K562 (cell line): ENCODE results near the gene UQCRH. TPM values are rescaled to one million over a fixed set of nuclear protein-coding genes. Genes with fewer than 3 reads are reported as not detected.

Experiments used
- CSDE1 ChIP-seq, 2 experiments: fragments of 450-650 bp; IDR thresholded peaks; 2 replicates each; pipeline ENCODE4 v1.6.1; 2016; ENCODE audit warnings: mild to moderate bottlenecking in 1 of 2
- HINFP ChIP-seq: fragments of 450-650 bp; conservative IDR thresholded peaks from 2 replicates; pipeline ENCODE4 v1.6.1; 2016; ENCODE audit warnings: missing genetic modification characterization, low read depth, mild to moderate bottlenecking, control low read depth, missing compliant biosample characterization
- HNRNPLL ChIP-seq: fragments of 200-400 bp; formaldehyde crosslinking; IDR thresholded peaks from 2 replicates; pipeline ENCODE4 v1.6.1; 2017; ENCODE audit warnings: low read length, low read depth, mild to moderate bottlenecking; ENCODE audit not compliant: poor library complexity, severe bottlenecking
- MCM2 ChIP-seq: fragments of 450-650 bp; IDR thresholded peaks from 2 replicates; pipeline ENCODE4 v1.6.1; 2017; ENCODE audit warnings: low read depth, mild to moderate bottlenecking
- MEIS2 ChIP-seq: fragments of 450-650 bp; IDR thresholded peaks from 2 replicates; pipeline ENCODE4 v1.6.1; 2014; ENCODE audit warnings: mild to moderate bottlenecking; ENCODE audit not compliant: partially characterized antibody
- NBN ChIP-seq: fragments of 450-650 bp; IDR thresholded peaks from 2 replicates; pipeline ENCODE4 v1.6.1; 2016; ENCODE audit warnings: low read depth, mild to moderate bottlenecking
- NR2C1 ChIP-seq, 2 experiments: fragments of 450-650 bp; IDR thresholded peaks; 2 replicates each; pipeline ENCODE4 v1.6.1; 2017; ENCODE audit warnings: mild to moderate bottlenecking in 2 of 2, antibody characterized with exemption in 1 of 2, inconsistent platforms in 1 of 2, missing compliant biosample characterization in 1 of 2, missing genetic modification characterization in 1 of 2
- RB1 ChIP-seq: fragments of 450-650 bp; IDR thresholded peaks from 2 replicates; pipeline ENCODE4 v1.6.1; 2017; ENCODE audit warnings: low read depth, mild to moderate bottlenecking
- SNIP1 ChIP-seq: fragments of 450-650 bp; IDR thresholded peaks from 2 replicates; pipeline ENCODE4 v1.7.1; 2017; ENCODE audit warnings: low read depth, mild to moderate bottlenecking
- SP1 ChIP-seq: sonication (generic); formaldehyde crosslinking; IDR thresholded peaks from 2 replicates; pipeline ENCODE4 v1.8.1; 2022; ENCODE audit warnings: mild to moderate bottlenecking, missing genetic modification reagents
- TFE3 ChIP-seq: fragments of 450-650 bp; formaldehyde crosslinking; IDR thresholded peaks from 2 replicates; pipeline ENCODE4 v1.4.0; 2020; ENCODE audit warnings: mild to moderate bottlenecking, mixed read lengths
- WHSC1 ChIP-seq: IDR thresholded peaks from one replicate; pipeline ENCODE4 v1.6.1; 2012; ENCODE audit warnings: low read length, control low read depth, inconsistent platforms
- ZBTB7A ChIP-seq: IDR thresholded peaks from 2 replicates; pipeline ENCODE4 v1.6.1; 2011; ENCODE audit warnings: low read depth, mild to moderate bottlenecking, low read length, moderate library complexity, borderline replicate concordance; ENCODE audit not compliant: control insufficient read depth
- ZNF12 ChIP-seq: sonication (generic); formaldehyde crosslinking; IDR thresholded peaks from 2 replicates; pipeline ENCODE4 v1.4.0; 2020; ENCODE audit warnings: mild to moderate bottlenecking, missing genetic modification reagents
- ZNF311 ChIP-seq: fragments of 250-450 bp; sonication (Bioruptor Pico); IDR thresholded peaks from 2 replicates; pipeline ENCODE4 v1.4.0; 2020; ENCODE audit warnings: mild to moderate bottlenecking, moderate library complexity
- ZNF347 ChIP-seq: fragments of 450-650 bp; formaldehyde crosslinking; IDR thresholded peaks from 2 replicates; pipeline ENCODE4 v1.4.0; 2020; ENCODE audit warnings: low read depth, mild to moderate bottlenecking, moderate library complexity
- ZSCAN29 ChIP-seq: fragments of 450-650 bp; IDR thresholded peaks from 2 replicates; pipeline ENCODE4 v1.6.1; 2017
- polyA plus RNA-seq, 8 experiments: library from polyadenylated mRNA; depleted of rRNA in 4 of 8; stranded (reverse) in 5 of 8; unstranded in 3 of 8; fragments of >200 nt; fragmentation: Nextera tagmentation in 2 of 8; fragmentation: Illumina TruSeq in 1 of 8; extraction: Ambion mirVana in 2 of 8; extraction: Trizol in 1 of 8; gene quantifications; 2 replicates each; pipeline versions ENCODE4 v1.2.1 to v1.2.3, GENCODE V29; 2011 to 2014; ENCODE audit warnings: inconsistent platforms in 1 of 8, missing spikeins in 1 of 8
- total RNA-seq, 7 experiments: library from RNA; depleted of rRNA in 6 of 7; stranded (reverse); fragments of >200 nt in 6 of 7; fragmentation: Illumina TruSeq in 2 of 7; extraction: Trizol in 2 of 7; gene quantifications; 2 replicates each; pipeline versions ENCODE4 v1.2.1 to v1.2.3, GENCODE V29; 2011 to 2021; ENCODE audit warnings: low replicate concordance in 1 of 7
- TF ChIP-seq, protein P1 (sequence below), 2 experiments: IDR thresholded peaks; 2 replicates each; pipeline ENCODE4 v1.6.1; 2011; ENCODE audit warnings: borderline replicate concordance in 1 of 2, control low read depth in 1 of 2, low read depth in 1 of 2, low read length in 1 of 2, mild to moderate bottlenecking in 1 of 2, mixed read lengths in 1 of 2, moderate library complexity in 1 of 2; ENCODE audit not compliant: insufficient read depth in 1 of 2, insufficient read length in 1 of 2, poor library complexity in 1 of 2, severe bottlenecking in 1 of 2; ENCODE audit errors: extremely low read depth in 1 of 2
- TF ChIP-seq, protein P2 (sequence below), 3 experiments: IDR thresholded peaks in 2 of 3; conservative IDR thresholded peaks in 1 of 3; 2 replicates each; pipeline ENCODE4 v1.5.1; 2011 to 2012; ENCODE audit warnings: low read length in 3 of 3, mild to moderate bottlenecking in 3 of 3, control low read depth in 2 of 3, improper control_type of control experiment in 1 of 3, inconsistent platforms in 1 of 3, low read depth in 1 of 3, mixed read lengths in 1 of 3, moderate library complexity in 1 of 3; ENCODE audit not compliant: insufficient read depth in 2 of 3

The UQCRH gene
- total and polyA plus RNA-seq, 9 of the 15 experiments (the other 6 are each of a cell fraction or from before 2014, with no cell fraction given), result 1,267 to 5,184 (median 2,410) TPM

DNA sequence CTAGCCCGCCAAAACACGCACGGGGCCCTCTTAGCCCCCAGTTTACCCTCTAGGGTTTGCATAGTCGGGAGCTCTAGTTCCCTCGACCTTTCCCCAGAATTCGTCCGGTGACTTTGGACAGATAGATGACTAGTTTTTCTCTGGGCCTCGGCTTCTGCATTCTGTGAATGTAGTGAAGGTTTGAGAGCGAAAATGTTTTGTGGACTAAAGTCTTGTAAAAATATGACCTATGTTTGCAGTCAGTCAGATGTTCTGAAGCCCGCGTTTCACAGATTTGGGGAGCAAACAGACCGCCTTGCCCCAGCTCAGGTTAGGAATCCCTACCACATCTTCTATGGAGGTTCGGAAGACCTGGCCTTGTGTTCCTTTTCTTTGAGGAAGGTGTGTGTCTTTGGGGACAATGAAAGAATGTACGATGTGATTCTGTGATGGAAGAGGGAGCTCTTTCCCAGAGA lies 401 bp downstream of the UQCRH start (continued):
- 0 out of 2 replicates have a peak, but pooled peaks have one; percentile 11 for TF ChIP-seq ZNF12 (CRISPR knock-in tag)
- TF ChIP-seq HINFP, result no peak
- TF ChIP-seq ZNF311 (CRISPR knock-in tag), result no peak
- TF ChIP-seq CSDE1 (IDR thresholded peaks at IDR 0.05), result peak in 1 of 2 experiments; percentile 52; a peak in 1 of 4 replicates
- TF ChIP-seq SNIP1, result 0 out of 2 replicates have a peak, but pooled peaks have one; percentile 15
- peak; percentile 0 for TF ChIP-seq HNRNPLL
- no peak for TF ChIP-seq NR2C1 (IDR thresholded peaks at IDR 0.05)
- no peak for TF ChIP-seq NR2C1 (tag; IDR thresholded peaks at IDR 0.05)
- TF ChIP-seq ZSCAN29, result peak; percentile 74; the same call in 1 of the 2 replicates
- no peak; the same call in 1 of the 2 replicates for TF ChIP-seq NBN
- TF ChIP-seq SP1 (CRISPR knock-in tag), result peak; percentile 73; the same call in 1 of the 2 replicates
- no peak for TF ChIP-seq MCM2
- 0 out of 2 replicates have a peak, but pooled peaks have one; percentile 46 for TF ChIP-seq ZBTB7A
- TF ChIP-seq MEIS2, result no peak
- no peak for TF ChIP-seq TFE3 (CRISPR knock-in tag)
- TF ChIP-seq WHSC1, result no peak
- peak; percentile 53 for TF ChIP-seq RB1
- no peak for TF ChIP-seq ZNF347 (CRISPR knock-in tag)
- TF ChIP-seq, protein P1, sequence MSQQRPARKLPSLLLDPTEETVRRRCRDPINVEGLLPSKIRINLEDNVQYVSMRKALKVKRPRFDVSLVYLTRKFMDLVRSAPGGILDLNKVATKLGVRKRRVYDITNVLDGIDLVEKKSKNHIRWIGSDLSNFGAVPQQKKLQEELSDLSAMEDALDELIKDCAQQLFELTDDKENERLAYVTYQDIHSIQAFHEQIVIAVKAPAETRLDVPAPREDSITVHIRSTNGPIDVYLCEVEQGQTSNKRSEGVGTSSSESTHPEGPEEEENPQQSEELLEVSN (IDR thresholded peaks at IDR 0.05; ENCODE audit: borderline replicate concordance in 1 of 2, extremely low read depth in 1 of 2, insufficient read depth in 1 of 2, insufficient read length in 1 of 2, low read depth in 1 of 2, low read length in 1 of 2, poor library complexity in 1 of 2, severe bottlenecking in 1 of 2), result peak in 1 of 2 experiments; percentile 35
- TF ChIP-seq, protein P2, sequence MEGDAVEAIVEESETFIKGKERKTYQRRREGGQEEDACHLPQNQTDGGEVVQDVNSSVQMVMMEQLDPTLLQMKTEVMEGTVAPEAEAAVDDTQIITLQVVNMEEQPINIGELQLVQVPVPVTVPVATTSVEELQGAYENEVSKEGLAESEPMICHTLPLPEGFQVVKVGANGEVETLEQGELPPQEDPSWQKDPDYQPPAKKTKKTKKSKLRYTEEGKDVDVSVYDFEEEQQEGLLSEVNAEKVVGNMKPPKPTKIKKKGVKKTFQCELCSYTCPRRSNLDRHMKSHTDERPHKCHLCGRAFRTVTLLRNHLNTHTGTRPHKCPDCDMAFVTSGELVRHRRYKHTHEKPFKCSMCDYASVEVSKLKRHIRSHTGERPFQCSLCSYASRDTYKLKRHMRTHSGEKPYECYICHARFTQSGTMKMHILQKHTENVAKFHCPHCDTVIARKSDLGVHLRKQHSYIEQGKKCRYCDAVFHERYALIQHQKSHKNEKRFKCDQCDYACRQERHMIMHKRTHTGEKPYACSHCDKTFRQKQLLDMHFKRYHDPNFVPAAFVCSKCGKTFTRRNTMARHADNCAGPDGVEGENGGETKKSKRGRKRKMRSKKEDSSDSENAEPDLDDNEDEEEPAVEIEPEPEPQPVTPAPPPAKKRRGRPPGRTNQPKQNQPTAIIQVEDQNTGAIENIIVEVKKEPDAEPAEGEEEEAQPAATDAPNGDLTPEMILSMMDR (IDR thresholded peaks at IDR 0.05 in 2 of 3, conservative IDR thresholded peaks at IDR 0.05 in 1 of 3; ENCODE audit: insufficient read depth in 2 of 3, low read depth in 1 of 3, low read length in 3 of 3), result 0 out of 6 replicates have a peak, but pooled peaks of 1 of the 3 experiments have one; percentile 5
